HG03457 (cell line): ENCODE results near the gene FGD4.

Experiments used
- ATAC-seq: cut with Tn5 transposase; IDR thresholded peaks from one replicate; pipeline ENCODE4 v1.9.1; 2021; ENCODE audit warnings: moderate number of reproducible peaks; ENCODE audit not compliant: unreplicated experiment

FGD4 gene

DNA sequence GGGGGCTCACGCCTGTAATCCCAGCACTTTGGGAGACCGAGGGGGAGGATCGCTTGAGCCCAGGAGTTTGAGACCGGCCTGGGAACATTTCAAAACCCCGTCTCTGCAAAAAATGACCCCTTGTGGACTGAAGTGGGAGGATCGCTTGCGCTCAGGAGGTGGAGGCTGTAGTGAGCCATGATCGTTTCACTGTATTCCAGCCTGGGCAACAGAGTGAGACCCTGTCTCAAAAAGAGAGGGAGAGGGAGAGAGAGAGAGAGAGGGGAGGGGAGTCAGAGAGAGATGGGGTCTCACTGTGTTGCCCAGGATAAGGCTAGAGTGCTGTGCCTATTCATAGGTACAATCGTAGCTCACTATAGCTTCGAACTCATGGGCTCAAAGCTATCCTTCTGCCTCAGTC is 2.8 kb downstream of the FGD4 start:
- ATAC-seq = no peak

DNA sequence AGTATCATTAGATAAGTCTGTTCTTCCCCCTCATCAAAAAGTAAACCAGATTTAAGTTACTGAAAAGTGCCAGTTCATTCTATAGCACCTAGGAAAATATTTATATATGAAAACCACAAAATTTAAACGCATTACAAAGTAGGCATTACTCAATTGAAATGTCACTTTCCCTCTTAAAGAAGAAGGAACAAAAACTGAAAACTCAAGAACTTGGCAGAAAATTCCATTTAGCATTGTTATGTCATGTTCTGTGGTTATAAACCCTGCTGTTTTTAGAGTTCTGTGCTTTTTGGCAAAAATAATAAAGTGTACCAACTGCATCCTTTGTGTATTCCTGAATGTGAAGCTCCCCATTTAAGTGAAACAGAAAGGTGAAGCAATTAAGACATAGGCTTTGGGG is 3.6 kb downstream of the FGD4 start:
- ATAC-seq = no peak

DNA sequence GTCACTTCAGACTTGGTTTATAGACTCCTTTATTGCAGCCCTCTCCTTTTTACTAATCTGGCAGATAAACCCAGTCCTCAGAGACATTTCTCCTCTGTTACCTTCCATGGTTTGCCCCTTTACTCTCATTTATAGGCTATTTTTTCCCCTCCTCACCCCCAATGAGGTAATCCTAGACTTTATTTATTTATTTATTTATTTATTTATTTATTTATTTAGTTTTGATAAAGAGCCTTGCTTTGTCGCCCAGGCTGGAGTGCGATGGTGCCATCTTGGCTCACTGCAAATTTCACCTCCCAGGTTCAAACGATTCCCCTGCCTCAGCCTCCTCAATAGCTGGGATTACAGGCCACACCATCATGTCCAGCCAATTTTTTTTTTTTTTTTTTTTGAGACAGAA is 8.4 kb downstream of the FGD4 start:
- ATAC-seq = no peak

DNA sequence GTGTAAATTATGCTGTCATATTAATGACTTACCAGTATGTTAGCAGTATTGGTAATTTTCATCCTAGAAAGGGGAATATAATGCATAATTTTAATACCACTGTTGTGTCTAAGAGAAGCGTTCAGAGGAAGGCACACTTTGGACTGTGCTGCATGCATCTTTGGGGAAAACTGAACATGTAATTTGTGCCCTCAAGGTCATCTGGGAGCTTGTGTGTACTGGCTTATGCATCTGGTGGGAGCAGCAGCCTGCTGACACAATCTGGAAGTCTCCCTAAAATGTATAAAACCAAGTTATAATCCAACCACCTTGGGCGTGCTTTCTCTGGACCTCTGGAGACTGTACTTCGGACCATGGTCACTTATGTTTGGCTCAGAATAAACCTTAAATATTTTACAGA is 14.1 kb downstream of the FGD4 start:
- no peak for ATAC-seq

DNA sequence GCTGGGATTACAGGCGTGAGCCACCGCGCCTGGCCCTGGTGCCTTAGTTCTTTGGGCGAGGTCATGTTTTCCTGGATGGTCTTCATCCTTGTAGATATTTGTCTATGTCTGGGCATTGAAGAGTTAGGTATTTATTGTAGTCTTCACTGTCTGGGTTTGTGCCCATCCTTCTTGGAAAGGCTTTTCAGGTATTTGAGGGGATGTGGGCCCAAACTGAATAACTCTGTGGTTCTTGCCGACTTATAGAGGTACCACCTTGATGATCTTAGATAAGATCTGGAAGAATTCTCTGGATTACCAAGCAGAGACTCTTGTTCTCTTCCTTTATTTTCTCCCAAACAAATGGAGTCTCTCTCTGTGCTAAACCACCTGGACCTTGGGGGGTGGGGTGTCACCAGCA is 18.9 kb downstream of the FGD4 start:
- ATAC-seq = no peak

DNA sequence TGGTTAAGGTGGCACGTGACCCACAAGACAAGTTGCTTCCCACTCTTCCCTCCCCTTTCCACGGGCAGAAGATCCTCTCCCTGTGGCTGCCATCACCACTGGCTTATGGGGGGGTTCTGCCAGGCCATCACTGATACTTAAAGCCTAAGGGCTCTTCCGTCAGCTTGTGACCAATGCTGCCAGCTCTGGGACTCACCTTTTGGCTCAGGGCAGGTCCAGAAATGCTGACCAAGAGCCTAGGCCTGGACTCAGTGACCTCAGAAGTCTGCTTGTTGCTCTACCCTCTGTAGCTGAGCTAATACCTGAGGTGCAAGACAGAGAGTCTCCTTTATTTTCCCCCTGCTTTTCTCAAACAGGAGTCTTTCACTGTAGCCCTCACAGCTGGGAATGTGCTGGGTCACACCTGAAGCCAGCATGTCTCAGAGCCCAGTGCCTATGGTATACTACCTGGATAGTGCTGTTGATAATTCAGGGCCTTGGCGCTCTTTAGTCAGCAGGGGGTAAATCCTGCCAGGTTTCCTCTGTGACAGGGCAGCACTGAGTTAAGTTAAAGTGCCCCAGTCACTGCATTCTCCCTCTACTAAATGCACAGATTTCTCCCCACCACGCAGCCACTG is 19.7 kb downstream of the FGD4 start:
- no peak for ATAC-seq

DNA sequence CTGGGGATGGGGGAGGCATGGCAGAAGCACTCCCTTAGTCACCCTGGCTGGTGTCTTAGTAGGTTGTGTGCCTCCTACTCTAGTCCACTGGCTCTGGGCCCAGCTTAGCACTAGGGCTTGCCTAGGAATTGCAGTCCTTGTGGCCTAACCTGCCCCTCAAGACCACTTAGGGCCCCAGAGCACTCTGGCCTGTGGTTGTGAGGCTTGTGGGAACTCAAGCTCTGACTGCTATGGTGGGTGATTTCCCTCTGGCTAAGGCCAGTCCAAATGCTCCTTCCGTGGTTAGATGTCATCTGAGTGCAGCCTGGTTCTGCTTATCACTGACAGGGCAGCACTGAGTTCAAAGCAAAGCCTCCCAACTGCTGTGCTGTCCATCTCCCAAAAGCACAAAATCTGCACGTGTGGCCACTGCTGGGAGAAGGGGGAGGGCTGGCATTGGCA is 20.2 kb downstream of the FGD4 start:
- ATAC-seq = no peak

DNA sequence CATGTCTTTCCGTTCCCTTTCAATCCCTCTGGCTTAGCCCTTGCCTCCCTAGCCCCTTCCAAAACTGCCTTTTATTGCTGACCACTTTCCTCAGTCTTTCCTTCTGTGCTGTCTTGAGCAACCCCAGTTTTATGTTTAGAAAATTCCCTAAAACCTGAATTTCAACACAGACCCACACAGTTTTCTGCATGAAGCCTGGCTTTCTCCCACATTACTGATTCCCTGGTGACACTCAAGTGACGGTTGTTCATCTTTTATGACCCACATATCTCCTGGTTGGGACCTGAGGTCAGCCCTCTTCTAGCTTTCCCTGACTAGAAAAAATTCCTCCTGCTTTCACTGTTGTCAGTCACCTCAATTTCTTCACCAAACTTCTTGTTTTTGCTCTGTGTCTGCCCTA is 21.0 kb downstream of the FGD4 start:
- no peak for ATAC-seq

DNA sequence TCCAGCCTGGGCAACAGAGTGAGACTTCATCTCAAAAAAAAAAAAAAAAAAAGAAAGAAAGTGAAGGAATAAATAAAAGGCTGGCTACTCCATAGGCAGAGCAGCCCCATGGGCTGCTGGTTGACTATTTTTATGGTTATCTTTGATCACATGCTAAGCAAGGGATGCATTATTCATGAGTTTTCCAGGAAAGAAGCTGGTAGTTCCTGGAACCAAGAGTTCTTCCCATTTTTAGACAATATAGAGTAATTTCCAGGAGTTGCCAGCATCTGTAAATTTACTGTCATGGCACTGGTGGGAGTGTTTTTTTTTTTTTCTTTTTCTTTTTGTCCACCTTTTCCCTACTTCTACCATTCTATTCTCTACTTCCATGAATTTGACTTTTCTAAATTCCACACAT is 24.2 kb downstream of the FGD4 start:
- no peak for ATAC-seq

DNA sequence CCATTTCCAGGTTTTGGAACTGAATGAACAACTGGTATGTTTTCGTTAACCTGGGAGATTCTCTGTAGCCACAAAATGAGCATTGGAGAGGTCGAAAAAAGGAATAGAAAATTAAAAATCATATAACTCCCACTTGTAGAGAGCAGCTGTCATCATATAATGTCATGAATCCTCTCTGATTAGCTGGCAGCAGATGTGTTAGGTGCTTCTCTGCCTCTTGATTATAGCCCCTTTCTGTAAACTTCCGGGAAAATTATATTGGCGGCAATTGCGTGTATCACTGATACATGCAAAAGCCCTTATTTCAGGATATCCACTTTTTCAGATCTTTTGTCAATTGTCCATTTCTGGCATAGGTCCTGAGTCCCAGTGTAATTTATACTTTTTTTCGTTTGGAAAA is 31.7 kb downstream of the FGD4 start:
- no peak for ATAC-seq

DNA sequence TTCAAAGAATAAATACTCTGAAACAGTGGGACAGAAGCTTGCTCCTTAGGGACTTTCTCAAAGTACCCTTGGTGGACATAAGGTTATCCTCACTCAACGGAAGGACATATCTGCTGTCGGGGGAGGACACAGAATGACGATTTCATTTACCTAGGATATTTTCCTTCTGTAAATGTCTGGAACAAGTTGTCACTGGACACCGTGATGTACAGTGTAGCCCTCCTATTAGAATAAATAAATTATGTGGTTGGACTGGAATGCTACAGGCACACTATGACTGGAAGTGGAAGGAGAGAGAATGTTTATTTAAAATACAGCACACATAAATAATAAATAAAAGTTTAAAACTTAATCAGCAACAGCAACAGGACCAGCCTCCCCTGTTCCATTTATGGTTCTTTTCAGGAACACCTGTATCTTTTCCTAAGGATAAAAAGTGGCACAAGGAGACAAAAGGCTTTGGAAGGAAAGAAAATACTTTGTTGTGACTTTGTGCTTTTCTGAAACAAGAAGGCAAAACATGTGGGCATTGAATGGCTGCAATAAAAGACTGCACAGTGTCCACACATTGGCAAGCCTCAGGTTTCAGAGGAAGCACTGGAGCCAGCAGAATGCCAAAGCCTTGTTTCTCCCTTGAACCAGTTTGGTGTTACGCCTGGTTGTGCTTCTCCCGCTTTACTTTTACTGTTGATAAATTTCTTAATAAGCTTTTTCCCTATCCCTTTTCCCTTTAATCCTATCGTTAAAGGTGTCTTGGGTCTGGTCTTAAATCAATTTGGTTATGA is 36.8 kb downstream of the FGD4 start:
- ATAC-seq = no peak

DNA sequence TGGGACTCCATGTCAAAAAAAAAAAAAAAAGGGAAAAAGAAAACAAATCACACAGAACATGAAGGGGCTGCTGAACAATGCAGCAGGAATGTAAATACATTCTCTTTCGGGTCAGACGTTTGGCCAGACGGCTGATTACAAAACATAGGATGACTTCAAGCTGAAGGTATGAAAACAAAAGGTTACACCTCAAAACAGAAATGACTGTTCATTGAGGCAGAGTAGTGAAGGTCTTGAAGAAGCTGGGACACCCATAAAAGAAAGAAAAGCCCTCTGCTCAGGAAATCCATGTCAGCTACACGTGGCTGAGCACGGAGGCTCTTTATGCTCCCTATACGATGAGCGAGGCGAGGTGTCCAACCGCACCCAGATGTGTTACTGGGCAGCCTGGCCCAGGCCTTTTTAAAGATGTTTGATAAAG is 37.7 kb downstream of the FGD4 start:
- ATAC-seq = no peak

DNA sequence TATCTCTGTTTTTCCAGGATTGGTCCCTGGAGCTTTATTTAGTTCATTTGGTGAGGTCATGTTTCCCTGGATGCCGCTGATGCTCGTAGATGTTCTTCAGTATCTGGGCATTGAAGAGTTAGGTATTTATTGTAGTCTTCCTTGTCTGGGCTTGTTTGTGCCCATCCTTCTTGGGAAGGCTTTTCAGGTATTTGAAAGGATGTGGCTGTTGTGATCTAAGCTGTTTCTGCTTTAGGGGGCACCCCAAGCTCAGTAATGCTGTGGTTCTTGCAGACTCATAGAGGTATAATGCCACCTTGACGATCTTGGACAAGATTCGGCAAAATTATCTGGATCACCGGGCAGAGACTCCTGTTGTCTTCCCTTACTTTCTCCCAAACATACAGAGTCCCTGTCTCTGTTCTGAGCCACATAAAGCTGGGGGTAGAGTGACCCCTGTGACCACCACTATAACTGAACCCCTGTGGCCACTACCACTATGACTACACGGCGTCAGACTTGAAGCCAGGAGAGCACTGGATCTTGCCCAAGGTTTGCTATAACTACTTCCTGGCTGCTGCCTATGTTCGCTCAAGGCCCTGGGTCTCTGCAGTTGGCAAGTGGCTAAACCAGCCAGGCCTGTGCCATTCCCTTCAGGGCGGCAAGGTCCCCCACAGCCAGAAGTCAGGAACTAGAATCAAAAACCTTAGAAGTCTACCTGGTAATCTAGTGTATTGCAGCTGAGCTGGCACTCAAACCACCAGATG is 40.9 kb downstream of the FGD4 start:
- ATAC-seq = no peak

DNA sequence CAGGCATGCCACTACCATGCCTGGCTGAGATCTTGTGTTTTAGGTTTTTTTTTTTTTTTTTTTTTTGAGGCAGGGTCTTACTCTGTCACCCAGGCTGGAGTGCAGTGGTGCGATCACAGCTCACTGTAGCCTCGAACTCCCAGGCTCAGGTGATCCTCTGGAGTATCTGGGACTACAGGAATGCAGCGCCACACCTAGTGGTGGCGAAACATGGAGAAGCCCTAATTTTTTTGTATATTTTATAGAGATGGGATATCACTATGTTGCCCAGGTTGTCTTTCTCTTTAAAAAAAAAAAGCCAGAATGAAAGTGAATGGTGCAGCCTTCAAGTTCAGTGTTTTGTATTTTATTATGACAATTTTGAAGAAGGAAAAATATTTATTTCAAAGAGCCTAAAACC is 44.1 kb downstream of the FGD4 start:
- ATAC-seq = no peak

DNA sequence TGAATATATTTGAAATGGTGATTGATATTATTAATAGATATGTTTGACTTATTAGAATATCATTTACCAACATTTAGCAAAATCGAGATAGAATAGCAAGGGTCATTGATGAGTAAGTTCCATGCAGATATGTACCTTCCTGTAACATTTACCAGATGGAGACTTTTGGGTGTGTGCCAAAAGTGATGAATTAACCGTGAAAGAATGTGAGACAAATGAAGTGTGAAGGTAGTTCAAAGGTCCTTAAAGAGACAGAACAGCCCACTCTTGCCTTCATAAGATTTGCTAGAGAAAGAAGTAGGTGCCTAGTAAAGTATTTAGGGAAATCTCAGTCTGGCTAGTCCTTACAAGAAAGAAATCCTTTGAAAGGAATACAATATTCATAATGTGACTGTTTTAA is 45.5 kb downstream of the FGD4 start:
- ATAC-seq = no peak

DNA sequence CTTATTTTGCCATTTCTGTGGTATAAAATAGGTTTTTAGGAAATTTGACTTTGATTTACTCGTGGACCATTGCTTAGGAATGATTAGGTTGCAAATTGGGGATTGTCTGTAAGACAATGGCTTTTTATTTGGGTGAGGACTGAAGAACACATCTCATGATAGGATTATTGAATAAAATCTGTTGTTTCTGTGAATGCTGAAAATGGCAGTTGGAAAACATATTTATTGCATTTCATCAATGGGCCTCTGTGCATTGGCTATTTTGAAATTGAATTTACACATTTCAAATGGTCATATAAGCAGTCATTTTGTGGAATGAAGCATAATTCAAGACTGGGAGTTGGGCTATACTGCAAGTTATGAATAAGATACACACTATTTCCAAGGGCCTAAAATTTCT is 46.0 kb downstream of the FGD4 start:
- no peak for ATAC-seq

DNA sequence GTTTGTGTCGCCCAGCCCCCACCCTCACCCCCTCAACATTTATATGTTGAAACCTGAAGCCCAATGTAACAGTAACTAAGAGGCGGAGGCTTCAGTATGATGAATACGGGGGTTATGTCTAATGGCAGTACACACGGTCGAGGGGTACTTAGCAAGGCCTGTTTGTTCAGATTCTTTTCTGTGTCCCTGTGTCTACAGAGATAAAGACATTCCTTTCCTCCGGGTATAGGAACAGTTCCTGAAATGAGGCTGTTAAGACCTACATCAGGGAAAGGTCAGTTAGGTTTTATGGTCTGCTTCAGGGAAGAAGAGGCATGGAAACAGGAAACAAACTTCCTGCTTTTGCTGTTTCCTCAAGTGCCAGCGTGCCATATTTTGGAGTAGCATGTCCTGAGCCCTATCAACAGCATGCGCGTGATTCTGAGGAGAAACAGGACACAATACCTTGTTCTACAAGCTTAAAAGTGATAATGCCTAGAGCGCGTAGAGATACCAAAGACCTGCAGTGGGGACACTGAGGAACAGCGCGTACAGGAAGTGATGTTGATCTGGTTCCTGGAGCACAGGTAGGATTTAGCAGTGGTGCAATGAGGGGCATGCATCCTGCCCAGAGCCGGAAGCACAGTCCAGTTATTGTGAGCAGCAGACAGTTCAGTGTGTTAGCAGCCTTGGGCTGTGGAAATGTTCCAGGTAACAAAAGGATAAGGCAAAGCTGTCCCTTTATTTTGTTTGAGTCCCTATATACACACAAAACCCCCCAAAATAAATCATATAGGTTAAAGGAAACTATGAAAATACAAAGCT is 47.2 kb downstream of the FGD4 start:
- ATAC-seq = no peak

DNA sequence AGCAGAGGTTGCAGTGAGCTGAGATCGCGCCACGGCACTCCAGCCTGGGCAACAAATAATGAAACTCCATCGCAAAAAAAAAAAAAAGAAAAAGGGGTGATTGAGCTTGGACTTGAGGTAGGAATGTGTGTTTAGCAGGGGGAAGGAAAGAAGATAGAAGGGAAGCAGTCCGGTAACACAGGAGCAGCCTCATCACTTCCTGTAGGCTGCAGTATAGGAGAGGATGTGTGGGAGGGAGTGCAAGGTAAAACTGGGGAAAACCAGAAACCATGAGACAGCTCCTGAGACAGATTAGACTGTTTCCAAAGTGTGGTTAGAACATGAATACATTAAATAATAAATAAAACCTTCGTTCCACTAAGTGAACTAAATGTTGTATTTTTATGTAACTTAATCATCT is 49.2 kb downstream of the FGD4 start:
- no peak for ATAC-seq

DNA sequence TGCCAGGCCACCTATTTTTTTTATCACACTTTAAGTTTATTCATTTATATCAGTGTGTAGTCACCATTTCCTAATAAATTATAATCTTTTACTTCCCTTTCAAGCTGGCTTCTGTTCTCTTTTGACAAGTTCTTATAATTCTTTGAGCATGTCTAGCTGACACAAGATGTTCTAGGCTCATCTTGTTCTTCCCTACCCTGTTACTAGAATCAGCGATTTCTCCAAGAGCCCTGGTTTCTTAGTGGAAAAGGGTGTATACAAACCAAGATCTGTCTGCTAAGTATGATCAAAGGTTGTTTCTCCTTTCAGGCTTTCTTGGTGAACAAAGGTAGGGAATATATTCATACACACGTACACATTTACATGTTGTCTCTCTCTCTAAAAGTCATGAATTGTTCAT is 51.0 kb downstream of the FGD4 start:
- ATAC-seq = no peak

DNA sequence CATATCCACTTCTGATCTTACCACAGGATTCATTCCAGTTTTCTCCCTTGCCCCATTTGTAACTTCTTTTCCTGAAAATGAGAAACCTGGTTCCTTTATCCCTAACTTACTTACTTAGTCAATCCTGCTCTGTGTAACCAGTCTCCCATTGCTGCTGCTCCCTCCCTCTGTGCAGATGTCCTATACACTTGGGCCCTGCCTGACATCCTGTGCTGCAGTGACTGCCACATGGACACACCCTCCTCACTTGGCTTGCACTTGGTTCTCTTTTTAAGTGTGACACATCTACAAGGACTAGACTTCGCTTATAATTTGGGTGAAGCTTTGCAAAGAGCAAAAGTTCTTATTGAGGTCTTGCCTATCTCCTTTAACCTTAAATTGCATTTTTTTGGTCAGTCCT is 51.4 kb downstream of the FGD4 start:
- ATAC-seq = no peak

DNA sequence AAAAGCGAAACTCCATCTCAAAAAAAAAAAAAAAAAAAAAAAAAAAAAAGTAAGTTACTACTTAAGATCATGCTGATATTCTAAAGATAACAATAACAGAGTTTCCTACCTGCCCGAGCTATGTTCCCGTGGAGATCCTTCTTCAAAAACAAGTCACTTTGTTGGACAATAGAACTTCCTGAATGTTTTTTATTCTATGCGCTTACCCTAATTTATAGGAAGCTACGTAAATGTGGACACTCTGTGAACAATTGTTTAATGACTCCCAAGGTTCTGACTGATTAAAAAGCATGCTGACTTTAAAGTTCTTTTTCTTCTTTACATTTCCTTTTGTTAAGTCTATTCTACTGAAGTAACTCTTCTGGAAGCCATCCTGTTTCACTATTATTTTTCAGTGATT is 52.5 kb downstream of the FGD4 start:
- no peak for ATAC-seq
